Activated CD4-positive, alpha-beta T cell treated with anti-CD3 and anti-CD28 coated beads, Interleukin-2, amount 10 ng/mL, durations not matched to agents 7 days and 5 days (primary cell): ENCODE measurements around the gene BAZ1A. TPM values are rescaled to one million over a fixed set of nuclear protein-coding genes. Genes with fewer than 3 reads are reported as not detected.
A peak's percentile ranks its signal among the peaks of the same experiment; 100 is the strongest.
"Not testable (repeated sequence)": the region's sequence is repeated elsewhere in the genome, so short reads cannot be mapped to it uniquely, and the experiment has no call there.

ENCODE experiments used
- CTCF ChIA-PET: fragments of 350-600 bp; sonication (Branson Sonifier 250); formaldehyde crosslinking; loops from one replicate; lab custom pipeline; 2021; ENCODE audit warnings: antibody characterized with exemption; lab: Charles Lee
- POLR2A ChIA-PET: fragments of 350-600 bp; sonication (Branson Sonifier 250); formaldehyde crosslinking; loops from one replicate; lab custom pipeline; 2021; ENCODE audit warnings: antibody characterized with exemption; lab: Charles Lee
- DNase-seq: peaks from one replicate; pipeline ENCODE4 v3.0.0-alpha.2; 2020
- H3K27ac Mint-ChIP-seq: one replicate; pipeline ENCODE4 v1.8.0; 2021; ENCODE audit warnings: mild to moderate bottlenecking, moderate library complexity, mixed read lengths
- H3K27me3 Mint-ChIP-seq: one replicate; pipeline ENCODE4 v1.8.0; 2021; ENCODE audit warnings: mixed read lengths
- H3K36me3 Mint-ChIP-seq: one replicate; pipeline ENCODE4 v1.8.0; 2021; ENCODE audit warnings: low read depth, mixed read lengths
- H3K4me1 Mint-ChIP-seq: one replicate; pipeline ENCODE4 v1.8.0; 2021; ENCODE audit warnings: mixed read lengths
- H3K4me3 Mint-ChIP-seq: one replicate; pipeline ENCODE4 v1.8.0; 2021; ENCODE audit warnings: mild to moderate bottlenecking, moderate library complexity, mixed read lengths
- H3K9me3 Mint-ChIP-seq: one replicate; pipeline ENCODE4 v1.8.0; 2021; ENCODE audit warnings: mixed read lengths
- total RNA-seq, 2 experiments: library from RNA; stranded (reverse); gene quantifications; one replicate each; pipeline ENCODE4 v1.2.3, GENCODE V29; 2021

The BAZ1A gene
- total RNA-seq, 2 experiments from 2014 or later, result 50.4 to 69.4 TPM

DNA sequence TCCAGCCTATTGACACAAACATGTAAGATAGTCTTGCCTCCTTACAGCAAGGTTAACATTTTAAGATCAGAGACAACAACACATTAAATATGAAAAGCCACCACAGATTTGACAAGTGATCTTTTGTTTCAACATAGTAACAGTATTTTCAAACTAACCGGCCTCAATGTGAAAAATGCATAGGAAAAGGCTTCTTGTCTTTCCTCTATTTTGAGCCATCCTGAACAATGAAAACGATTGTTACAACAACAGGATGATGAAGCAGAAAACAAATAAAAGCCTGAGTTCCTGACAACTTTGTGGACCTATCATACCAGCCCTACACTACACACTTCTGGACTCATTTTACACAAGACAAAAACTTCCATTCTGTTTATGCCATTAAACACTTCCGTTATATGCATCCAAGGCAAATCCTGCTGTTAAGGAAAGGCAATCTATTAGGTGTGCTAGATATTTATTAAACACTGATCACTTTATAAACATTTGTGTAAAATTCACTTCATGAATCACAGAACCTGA lies 37.3 kb downstream of the BAZ1A start:
- Mint-ChIP-seq H3K4me3 (no peak overlapping the region), H3K4me1 (peaks cover 25% of the 10 kb centered on the region), H3K27me3 (no peaks in the 10 kb centered on the region), H3K36me3 (peaks cover 30% of the 10 kb centered on the region), H3K27ac (no peak overlapping the region), H3K9me3 (no peaks in the 10 kb centered on the region)
- ChIA-PET POLR2A (no interaction called here), CTCF (no interaction called here)
- no peak for DNase-seq

DNA sequence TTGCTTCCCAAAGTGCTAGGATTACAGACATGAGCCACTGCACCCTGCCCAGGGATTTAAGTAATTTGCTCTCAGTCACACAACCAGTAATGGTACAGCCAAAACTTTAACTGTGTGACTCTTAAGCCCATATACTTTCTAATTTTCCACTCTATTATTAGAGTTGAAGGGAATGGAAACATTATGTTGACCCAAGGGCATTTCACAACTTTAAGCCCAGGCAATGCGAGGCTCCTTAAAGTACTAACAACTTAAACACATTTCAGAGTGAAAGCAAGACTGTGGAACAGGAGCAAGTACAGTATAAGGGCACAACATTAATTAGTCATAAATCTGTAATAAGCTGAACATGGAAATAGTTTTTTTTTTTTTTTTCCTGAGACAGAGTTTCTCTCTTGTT lies 39.8 kb downstream of the BAZ1A start:
- H3K4me1 Mint-ChIP-seq, result peaks cover 33% of the 10 kb centered on the region

DNA sequence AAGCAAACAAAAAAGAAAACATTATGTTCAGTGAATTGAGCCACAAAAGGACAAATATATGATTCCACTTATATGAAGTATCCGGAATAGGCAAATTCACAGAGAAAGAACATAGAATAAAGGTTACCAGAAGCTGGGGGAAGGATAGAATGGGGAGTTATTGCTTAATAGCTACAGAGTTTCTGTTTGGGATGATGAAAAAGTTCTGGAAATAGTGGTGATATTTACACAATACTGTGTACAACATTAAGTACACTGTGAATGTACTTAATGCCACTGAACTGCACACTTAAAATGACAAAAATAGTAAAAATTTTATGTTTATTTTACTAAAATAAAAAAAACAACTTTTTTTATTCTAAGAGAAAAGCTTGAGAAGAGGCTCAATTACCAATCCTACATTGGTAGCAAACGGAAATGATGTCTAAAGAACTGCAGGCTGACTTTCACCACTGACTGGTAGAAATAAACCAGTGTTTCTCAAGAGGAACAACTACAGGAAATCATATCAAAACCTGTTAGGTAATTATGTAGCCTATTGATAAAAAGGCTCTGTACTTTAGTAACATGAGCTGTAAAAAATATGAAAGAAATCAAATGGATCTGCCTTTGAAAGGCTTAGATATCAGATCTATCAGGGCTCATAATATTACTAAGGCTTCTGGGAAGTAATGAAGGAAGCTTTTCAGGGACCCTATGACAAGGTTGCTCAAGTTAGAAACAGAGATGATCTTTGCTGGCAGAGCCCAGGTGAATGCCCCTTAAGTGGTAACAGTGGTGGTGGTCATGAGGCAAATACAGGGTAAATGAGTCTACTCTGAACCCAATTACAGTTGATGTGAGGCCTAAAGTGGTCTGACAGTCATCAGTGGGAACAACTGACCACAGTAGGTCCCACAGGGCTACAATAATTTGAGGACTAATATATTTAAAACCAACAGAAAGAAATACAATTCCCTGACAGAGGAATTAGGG lies 41.3 kb downstream of the BAZ1A start:
- H3K9me3 Mint-ChIP-seq, result no peaks in the 10 kb centered on the region
- peaks cover 36% of the 10 kb centered on the region for H3K4me1 Mint-ChIP-seq
- H3K27me3 Mint-ChIP-seq, result no peaks in the 10 kb centered on the region
- POLR2A ChIA-PET, result no interaction called here
- peaks cover 25% of the 10 kb centered on the region for H3K36me3 Mint-ChIP-seq
- H3K4me3 Mint-ChIP-seq, result no peak overlapping the region
- CTCF ChIA-PET, result interaction anchor here (0.6 to 1.1 kb wide), 4 partner anchors 16 to 237 kb away, joined by 3 to 4 read pairs (median 4); no protein-coding TSS in a partner anchor
- DNase-seq, result no peak
- peak overlapping the region; percentile 55 for H3K27ac Mint-ChIP-seq

More for the DNA sequence above, 39.8 kb downstream of the BAZ1A start:
- Mint-ChIP-seq H3K9me3 (no peaks in the 10 kb centered on the region), H3K27me3 (no peaks in the 10 kb centered on the region), H3K36me3 (peaks cover 24% of the 10 kb centered on the region), H3K27ac (no peak overlapping the region), H3K4me3 (no peak overlapping the region)
- DNase-seq, result no peak
- POLR2A ChIA-PET, result no interaction called here
- CTCF ChIA-PET, result interaction anchor here (0.6 kb wide), 1 partner anchor 173 kb away, joined by 4 read pairs; no protein-coding TSS in a partner anchor

DNA sequence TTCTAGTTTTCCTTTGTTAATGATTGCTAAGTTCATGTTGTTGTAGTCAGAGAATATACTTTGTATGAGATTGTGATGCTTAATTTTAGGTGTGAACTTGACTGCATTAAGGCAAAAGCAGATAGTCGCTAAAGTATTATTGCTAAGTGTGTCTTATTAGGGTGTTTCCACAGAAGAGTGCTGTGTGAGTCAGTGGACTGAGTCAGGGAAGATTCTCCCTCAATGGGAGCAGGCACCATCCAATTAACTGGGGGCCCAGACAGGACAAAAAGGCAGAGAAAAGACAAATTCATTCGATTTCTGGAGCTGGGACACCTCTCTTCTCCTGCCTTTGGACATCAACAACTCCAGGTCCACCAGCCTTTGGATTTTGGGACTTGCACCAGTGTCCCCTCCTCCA lies 48.5 kb downstream of the BAZ1A start:
- no peak for DNase-seq
- Mint-ChIP-seq H3K27ac (no peak overlapping the region), H3K27me3 (no peaks in the 10 kb centered on the region), H3K4me3 (no peak overlapping the region), H3K9me3 (no peaks in the 10 kb centered on the region), H3K4me1 (peaks cover 20% of the 10 kb centered on the region), H3K36me3 (peaks cover 46% of the 10 kb centered on the region)
- ChIA-PET POLR2A (no interaction called here), CTCF (interaction anchor here (1.2 kb wide), 1 partner anchor 13 kb away, joined by 3 read pairs; no protein-coding TSS in a partner anchor)

DNA sequence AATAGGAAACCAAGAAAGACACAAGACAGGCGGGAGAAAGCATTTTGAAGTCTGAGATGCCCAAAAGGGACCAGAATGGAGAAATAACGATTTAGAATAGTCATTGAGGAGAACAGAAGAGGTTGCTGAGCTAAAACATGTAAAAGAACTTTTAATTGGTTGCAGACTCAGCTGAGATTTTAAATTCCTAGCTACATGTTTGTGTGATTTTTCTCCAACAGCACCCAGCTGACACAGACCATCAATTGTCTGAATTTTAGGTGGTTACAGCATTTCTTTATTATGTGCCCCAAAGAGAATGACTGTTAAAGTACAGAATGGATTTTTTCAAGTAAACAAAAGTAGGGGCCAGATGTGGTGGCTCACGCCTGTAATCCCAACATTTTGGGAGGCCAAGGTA lies 50.3 kb downstream of the BAZ1A start:
- ChIA-PET POLR2A (no interaction called here), CTCF (interaction anchor here (0.5 kb wide), 1 partner anchor 32 kb away, joined by 3 read pairs; no protein-coding TSS in a partner anchor)
- Mint-ChIP-seq H3K9me3 (no peaks in the 10 kb centered on the region), H3K27ac (no peak overlapping the region), H3K4me3 (no peak overlapping the region), H3K36me3 (peaks cover 48% of the 10 kb centered on the region), H3K27me3 (no peaks in the 10 kb centered on the region), H3K4me1 (peaks cover 15% of the 10 kb centered on the region)
- no peak for DNase-seq

DNA sequence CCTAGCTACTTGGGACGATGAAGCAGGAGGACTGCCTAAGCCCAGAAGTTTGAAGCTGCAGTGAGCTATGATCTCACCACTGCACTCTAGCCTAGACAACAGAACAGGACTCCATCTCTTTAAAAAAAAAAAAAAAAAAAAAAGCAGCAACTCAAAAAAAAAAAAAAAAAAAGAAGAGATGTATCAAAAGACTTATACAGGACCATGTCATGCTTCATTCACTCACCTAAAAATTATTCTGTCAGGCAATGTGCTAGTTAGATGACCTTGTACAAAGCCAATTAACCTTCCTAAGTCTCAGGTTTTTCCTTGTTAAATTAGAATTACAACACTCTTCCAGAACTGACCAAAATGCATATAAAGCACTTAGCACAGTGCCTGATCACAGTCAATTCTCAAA lies 50.9 kb downstream of the BAZ1A start:
- H3K36me3 Mint-ChIP-seq, result peaks cover 49% of the 10 kb centered on the region
- H3K27ac Mint-ChIP-seq, result no peak overlapping the region
- CTCF ChIA-PET, result interaction anchor here (0.5 kb wide), 1 partner anchor 32 kb away, joined by 3 read pairs; no protein-coding TSS in a partner anchor

DNA sequence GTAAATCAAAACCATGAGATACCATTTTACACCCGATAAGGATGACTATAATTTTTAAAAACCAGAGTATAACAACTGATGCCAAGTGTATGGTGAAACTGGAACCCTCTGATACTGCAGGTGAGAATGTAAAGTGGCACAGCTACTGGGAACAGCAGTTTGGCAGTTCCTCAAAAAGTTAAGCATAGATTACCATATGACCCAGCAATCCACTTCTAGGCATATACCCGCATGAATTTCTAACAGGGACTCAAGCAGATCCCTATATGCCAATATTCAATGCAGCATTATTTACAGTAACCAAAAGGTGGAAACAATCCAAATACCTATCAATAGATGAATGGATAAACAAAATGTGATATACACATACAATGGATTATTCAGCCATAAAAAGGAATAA lies 57.4 kb downstream of the BAZ1A start:
- Mint-ChIP-seq H3K27me3 (no peaks in the 10 kb centered on the region), H3K4me1 (peaks cover 5% of the 10 kb centered on the region), H3K9me3 (no peaks in the 10 kb centered on the region), H3K4me3 (no peak overlapping the region), H3K36me3 (peaks cover 37% of the 10 kb centered on the region), H3K27ac (no peak overlapping the region)
- ChIA-PET CTCF (no interaction called here), POLR2A (no interaction called here)
- no peak for DNase-seq

More for the DNA sequence above, 50.9 kb downstream of the BAZ1A start:
- H3K27me3 Mint-ChIP-seq, result no peaks in the 10 kb centered on the region
- no peaks in the 10 kb centered on the region for H3K9me3 Mint-ChIP-seq
- peaks cover 11% of the 10 kb centered on the region for H3K4me1 Mint-ChIP-seq
- POLR2A ChIA-PET, result interaction anchor here (0.7 kb wide), 1 partner anchor 205 kb away, joined by 4 read pairs; no protein-coding TSS in a partner anchor
- no peak for DNase-seq
- H3K4me3 Mint-ChIP-seq, result no peak overlapping the region

DNA sequence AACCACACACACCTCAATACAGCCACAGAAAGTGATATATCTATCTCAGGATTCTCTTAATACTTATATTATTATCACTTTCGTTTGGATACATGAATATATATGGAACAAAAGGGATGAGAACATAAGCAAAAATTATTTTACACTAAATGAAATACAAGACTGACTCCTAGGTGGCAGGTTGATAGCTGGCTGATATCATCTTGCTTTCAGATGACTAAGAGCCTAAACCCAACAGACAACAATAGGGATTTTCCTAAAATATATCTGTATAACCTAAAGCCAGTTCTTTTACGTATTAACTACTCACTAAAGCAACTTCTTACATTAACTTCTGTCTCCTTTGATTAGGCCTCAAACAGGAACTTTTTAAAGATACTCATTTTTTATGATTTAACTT lies 65.1 kb downstream of the BAZ1A start:
- Mint-ChIP-seq H3K27me3 (no peaks in the 10 kb centered on the region), H3K4me3 (no peak overlapping the region), H3K9me3 (peaks cover 15% of the 10 kb centered on the region), H3K27ac (no peak overlapping the region), H3K36me3 (peaks cover 46% of the 10 kb centered on the region), H3K4me1 (peaks cover 7% of the 10 kb centered on the region)
- ChIA-PET POLR2A (no interaction called here), CTCF (interaction anchor here (0.6 to 0.7 kb wide), 2 partner anchors 33 to 210 kb away, joined by 3 read pairs; no protein-coding TSS in a partner anchor)
- DNase-seq, result no peak

DNA sequence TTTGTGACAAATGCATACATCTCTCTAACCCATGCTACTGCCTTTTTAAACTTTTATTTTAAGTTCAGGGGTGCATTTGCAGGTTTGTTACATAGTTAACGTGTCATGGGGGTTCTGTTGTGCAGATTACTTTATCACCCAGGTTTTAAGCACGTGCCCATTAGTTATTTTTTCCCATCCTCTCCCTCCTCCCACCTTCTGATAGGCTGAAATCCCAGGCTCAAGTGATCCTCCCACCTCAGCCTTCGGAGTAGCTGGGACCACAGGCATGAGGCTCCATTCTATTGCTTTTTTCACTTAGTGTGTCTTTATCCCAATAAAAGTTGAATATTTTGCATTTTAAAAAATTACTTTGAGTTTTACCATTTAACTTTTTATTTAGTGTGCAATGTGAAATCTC lies 68.9 kb downstream of the BAZ1A start:
- Mint-ChIP-seq H3K27me3 (no peaks in the 10 kb centered on the region), H3K27ac (no peak overlapping the region), H3K36me3 (peaks cover 59% of the 10 kb centered on the region), H3K9me3 (peaks cover 19% of the 10 kb centered on the region), H3K4me1 (no peaks in the 10 kb centered on the region), H3K4me3 (no peak overlapping the region)
- ChIA-PET CTCF (interaction anchor here (0.6 kb wide), 1 partner anchor 98 kb away, joined by 5 read pairs; no protein-coding TSS in a partner anchor), POLR2A (no interaction called here)
- DNase-seq, result no peak

DNA sequence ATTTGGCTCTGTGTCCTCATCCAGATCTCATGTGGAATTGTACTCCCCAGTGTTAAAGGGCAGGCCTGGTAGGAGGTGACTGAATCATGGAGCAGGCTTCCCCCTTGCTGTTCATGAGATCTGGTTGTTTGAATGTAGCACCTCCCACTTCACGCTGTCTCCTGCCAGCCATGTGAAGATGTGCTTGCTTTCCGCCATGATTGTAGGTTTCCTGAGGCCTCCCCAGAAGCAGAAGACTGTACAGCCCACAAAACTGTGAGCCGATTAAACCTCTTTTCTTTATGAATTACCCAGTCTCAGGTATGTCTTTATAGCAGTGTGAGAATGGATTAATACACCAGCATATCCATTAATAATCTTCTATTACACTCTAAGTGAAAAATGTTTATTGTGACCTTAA lies 70.2 kb downstream of the BAZ1A start:
- Mint-ChIP-seq H3K27me3 (no peaks in the 10 kb centered on the region), H3K9me3 (peaks cover 19% of the 10 kb centered on the region), H3K4me3 (no peak overlapping the region), H3K27ac (no peak overlapping the region), H3K36me3 (peaks cover 69% of the 10 kb centered on the region), H3K4me1 (no peaks in the 10 kb centered on the region)
- no peak for DNase-seq
- ChIA-PET CTCF (no interaction called here), POLR2A (no interaction called here)

DNA sequence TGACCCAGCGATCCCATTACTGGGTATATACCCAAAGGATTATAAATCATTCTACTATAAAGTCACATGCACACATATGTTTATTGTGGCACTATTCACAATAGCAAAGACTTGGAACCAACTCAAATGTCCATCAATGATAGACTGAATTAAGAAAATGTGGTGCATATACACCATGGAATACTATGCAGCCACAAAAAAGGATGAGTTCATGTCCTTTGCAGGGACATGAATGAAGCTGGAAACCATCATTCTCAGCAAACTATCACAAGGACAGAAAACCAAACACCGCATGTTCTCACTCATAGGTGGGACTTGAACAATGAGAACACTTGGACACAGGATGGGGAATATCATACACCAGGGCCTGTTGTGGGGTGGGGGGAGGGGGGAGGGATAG lies 76.3 kb downstream of the BAZ1A start:
- H3K36me3 Mint-ChIP-seq, result peaks cover 59% of the 10 kb centered on the region
- H3K4me3 Mint-ChIP-seq, H3K27ac Mint-ChIP-seq, DNase-seq, POLR2A ChIA-PET, H3K9me3 Mint-ChIP-seq, H3K27me3 Mint-ChIP-seq, H3K4me1 Mint-ChIP-seq: not testable (repeated sequence)
- CTCF ChIA-PET, result interaction anchor here (0.6 to 0.7 kb wide), 2 partner anchors 12 to 772 kb away, joined by 3 to 4 read pairs; no protein-coding TSS in a partner anchor

DNA sequence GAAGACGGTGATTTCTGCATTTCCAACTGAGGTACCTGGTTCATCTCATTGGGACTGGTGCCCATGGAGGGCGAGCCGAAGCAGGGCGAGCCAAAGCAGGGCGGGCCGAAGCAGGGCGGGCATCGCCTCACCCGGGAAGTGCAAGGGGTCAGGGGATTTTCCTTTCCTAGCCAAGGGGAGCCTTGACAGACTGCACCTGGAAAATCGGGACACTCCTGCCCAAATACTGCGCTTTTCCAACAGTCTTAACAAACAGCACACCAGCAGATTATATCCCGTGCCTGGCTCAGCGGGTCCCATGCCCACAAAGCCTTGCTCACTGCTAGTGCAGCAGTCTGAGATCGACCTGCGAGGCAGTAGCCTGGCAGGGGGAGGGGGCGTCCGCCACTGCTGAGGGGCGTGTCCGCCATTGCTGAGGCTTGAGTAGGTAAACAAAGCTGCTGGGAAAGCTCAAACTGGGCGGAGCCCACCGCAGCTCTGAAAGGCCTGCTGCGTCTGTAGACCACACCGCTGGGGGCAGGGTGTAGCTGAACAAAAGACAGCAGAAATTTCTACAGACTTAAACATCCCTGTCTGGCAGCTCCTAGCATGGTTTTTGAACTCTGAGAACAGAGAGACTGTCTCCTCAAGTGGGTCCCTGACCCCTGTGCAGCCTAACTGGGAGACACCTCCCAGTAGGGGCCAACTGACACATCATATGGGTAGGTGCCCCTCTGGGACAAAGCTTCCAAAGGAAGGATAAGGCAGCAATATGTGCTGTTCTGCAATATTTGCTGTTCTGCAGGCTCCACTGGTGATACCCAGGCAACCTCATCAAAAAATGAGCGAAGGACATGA lies 77.2 kb downstream of the BAZ1A start:
- peak overlapping the region; percentile 62 for H3K27ac Mint-ChIP-seq
- H3K27me3 Mint-ChIP-seq, result no peaks in the 10 kb centered on the region
- peaks cover 56% of the 10 kb centered on the region for H3K36me3 Mint-ChIP-seq
- H3K4me1 Mint-ChIP-seq, result no peaks in the 10 kb centered on the region
- H3K4me3 Mint-ChIP-seq, result no peak overlapping the region
- CTCF ChIA-PET, result interaction anchor here (0.6 to 1.1 kb wide), 2 partner anchors 8 to 10 kb away, joined by 3 to 6 read pairs; no protein-coding TSS in a partner anchor
- POLR2A ChIA-PET, result no interaction called here
- DNase-seq, result no peak
- H3K9me3 Mint-ChIP-seq, result no peaks in the 10 kb centered on the region
